OCI-LY3 (cell line): ENCODE measurements around the gene ZNF385A.

Source experiments
- H2AFZ ChIP-seq: fragments of 200-600, 300-600 bp; shearing (Covaris generic); 2 replicates; pipeline ENCODE4 v1.6.0; 2014; ENCODE audit warnings: antibody characterized with exemption, low read depth, low read length
- H3K27ac ChIP-seq: fragments of 200-600, 300-600 bp; sonication (generic); 2 replicates; pipeline ENCODE4 v1.5.1; 2014; ENCODE audit warnings: mild to moderate bottlenecking, low read length, moderate library complexity, mixed read lengths
- H3K27me3 ChIP-seq: fragments of 200-600, 300-600 bp; sonication (generic); 2 replicates; pipeline ENCODE4 v1.6.1; 2014; ENCODE audit warnings: low read depth, low read length, mixed read lengths
- H3K36me3 ChIP-seq: fragments of 200-600, 300-600 bp; sonication (generic); replicated peaks from 2 replicates; pipeline ENCODE3; 2014; ENCODE audit warnings: low read depth, low read length, mixed read lengths
- H3K4me1 ChIP-seq: fragments of 300-600, 200-600 bp; sonication (generic); 2 replicates; pipeline ENCODE4 v1.6.1; 2014; ENCODE audit warnings: low read length, mixed read lengths
- H3K4me2 ChIP-seq: fragments of 200-600, 300-600 bp; sonication (generic); 2 replicates; pipeline ENCODE4 v1.6.1; 2014; ENCODE audit warnings: low read length, mixed read lengths
- H3K4me3 ChIP-seq: fragments of 300-600, 200-600 bp; sonication (generic); 2 replicates; pipeline ENCODE4 v1.5.1; 2014; ENCODE audit warnings: antibody characterized with exemption, mild to moderate bottlenecking, low read length, moderate library complexity
- H3K79me2 ChIP-seq: fragments of 300-600, 200-600 bp; shearing (Covaris generic); 2 replicates; pipeline ENCODE4 v1.6.1; 2014; ENCODE audit warnings: mild to moderate bottlenecking, low read length, mixed read lengths
- H3K9ac ChIP-seq: fragments of 300-600, 200-600 bp; shearing (Covaris generic); 2 replicates; pipeline ENCODE4 v1.6.0; 2014; ENCODE audit warnings: mild to moderate bottlenecking, low read length, moderate library complexity
- H3K9me3 ChIP-seq: fragments of 200-600, 300-600 bp; shearing (Covaris generic); 2 replicates; pipeline ENCODE4 v1.6.1; 2014; ENCODE audit warnings: low read length, mixed read lengths; ENCODE audit not compliant: insufficient read depth
- H4K20me1 ChIP-seq: fragments of 200-600, 300-600 bp; sonication (generic); 2 replicates; pipeline ENCODE4 v1.6.1; 2016; ENCODE audit warnings: low read length, mixed read lengths; ENCODE audit not compliant: insufficient read depth
- EZH2phosphoT487 ChIP-seq: fragments of 200-600 bp; shearing (Covaris generic); IDR thresholded peaks from 2 replicates; pipeline ENCODE4 v1.6.1; 2018; ENCODE audit warnings: antibody characterized with exemption, mixed run types, low read depth
- TF ChIP-seq, protein P1 (sequence below): fragments of 200-600, 300-600 bp; sonication (generic); IDR thresholded peaks from 2 replicates; pipeline ENCODE4 v1.5.1; 2014; ENCODE audit warnings: antibody characterized with exemption, low read length, low read depth

ZNF385A gene

DNA sequence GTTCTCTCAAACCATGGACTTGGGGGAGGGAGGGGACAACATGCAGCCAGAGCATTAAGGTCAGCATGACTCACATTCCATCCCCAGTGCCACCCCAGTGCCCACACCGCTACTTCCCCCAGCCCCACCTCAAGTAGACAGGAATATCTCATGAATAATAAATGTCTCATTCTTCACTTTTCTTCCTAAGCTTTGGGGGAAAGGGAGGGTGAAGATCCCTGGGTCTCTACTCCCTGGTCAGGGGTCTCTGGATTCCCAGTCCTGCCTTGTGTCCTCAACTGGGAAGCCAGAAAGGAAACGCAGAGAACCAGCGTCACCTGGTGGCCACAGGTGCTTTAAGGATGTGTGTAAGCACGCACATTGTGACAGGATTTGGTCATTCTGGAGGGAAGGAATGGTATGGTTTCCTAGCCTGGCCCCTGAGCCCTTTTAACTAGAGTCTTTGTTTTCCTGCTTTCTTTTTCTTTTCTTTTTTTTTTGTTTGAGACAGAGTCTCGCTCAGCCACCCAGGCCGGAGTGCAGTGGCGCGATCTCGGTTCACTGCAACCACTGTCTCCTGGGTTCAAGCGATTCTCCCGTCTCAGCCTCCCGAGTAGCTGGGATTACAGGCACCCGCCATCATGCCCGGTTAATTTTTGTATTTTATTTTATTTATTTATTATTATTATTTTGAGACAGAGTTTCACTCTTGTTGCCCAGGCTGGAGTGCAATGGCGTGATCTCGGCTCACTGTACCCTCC, 23.6 kb downstream of the ZNF385A start:
- Histone ChIP-seq H3K9me3 (no peaks in the 10 kb centered on the region), H3K4me1 (peaks cover 42% of the 10 kb centered on the region), H3K36me3 (no peaks in the 10 kb centered on the region), H3K4me3 (no peak overlapping the region), H3K79me2 (no peaks in the 10 kb centered on the region), H2AFZ (no peak overlapping the region), H3K27ac (no peak overlapping the region), H3K27me3 (no peaks in the 10 kb centered on the region), H3K9ac (no peak overlapping the region), H3K4me2 (peak overlapping the region; percentile 43; the same call in 1 of the 2 replicates), H4K20me1 (no peaks in the 10 kb centered on the region)
- TF ChIP-seq, protein P1, sequence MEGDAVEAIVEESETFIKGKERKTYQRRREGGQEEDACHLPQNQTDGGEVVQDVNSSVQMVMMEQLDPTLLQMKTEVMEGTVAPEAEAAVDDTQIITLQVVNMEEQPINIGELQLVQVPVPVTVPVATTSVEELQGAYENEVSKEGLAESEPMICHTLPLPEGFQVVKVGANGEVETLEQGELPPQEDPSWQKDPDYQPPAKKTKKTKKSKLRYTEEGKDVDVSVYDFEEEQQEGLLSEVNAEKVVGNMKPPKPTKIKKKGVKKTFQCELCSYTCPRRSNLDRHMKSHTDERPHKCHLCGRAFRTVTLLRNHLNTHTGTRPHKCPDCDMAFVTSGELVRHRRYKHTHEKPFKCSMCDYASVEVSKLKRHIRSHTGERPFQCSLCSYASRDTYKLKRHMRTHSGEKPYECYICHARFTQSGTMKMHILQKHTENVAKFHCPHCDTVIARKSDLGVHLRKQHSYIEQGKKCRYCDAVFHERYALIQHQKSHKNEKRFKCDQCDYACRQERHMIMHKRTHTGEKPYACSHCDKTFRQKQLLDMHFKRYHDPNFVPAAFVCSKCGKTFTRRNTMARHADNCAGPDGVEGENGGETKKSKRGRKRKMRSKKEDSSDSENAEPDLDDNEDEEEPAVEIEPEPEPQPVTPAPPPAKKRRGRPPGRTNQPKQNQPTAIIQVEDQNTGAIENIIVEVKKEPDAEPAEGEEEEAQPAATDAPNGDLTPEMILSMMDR, result peak; percentile 95
- TF ChIP-seq EZH2phosphoT487, result no peak

DNA sequence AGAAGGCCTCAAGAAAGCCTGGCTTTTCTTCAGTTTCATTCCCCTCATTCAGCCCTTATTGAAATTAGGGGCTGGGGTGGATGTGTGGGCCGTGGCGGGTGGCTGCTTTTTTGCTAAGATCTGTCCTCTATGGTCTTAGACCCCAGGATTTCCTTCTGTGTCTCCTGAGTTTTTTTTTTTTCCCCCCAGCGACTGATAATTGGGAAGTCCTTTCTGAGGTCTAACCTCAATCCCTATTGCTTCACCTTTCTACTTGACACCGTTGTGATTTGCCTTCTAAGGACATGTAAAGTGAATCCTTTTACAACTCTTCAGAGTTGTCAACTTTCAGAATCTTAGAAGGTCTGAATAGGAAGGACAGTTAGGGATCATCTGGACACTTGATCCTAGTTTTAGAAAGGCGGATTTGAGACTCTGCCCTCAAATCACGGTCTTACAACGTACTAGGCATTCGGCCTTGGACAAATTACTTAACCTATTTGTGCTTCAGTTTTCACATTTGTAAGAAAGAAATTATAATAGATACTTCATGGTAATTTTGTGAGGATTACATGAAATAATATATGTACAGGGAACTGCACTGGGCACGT, 24.7 kb downstream of the ZNF385A start:
- Histone ChIP-seq H3K79me2 (no peaks in the 10 kb centered on the region), H3K9me3 (no peaks in the 10 kb centered on the region), H3K9ac (peak overlapping the region; percentile 72), H3K4me3 (peak overlapping the region; percentile 80), H3K4me1 (peaks cover 39% of the 10 kb centered on the region), H2AFZ (peak overlapping the region; percentile 71), H4K20me1 (no peaks in the 10 kb centered on the region), H3K36me3 (no peaks in the 10 kb centered on the region), H3K27me3 (no peaks in the 10 kb centered on the region), H3K4me2 (peak overlapping the region; percentile 92), H3K27ac (peak overlapping the region; percentile 63)
- TF ChIP-seq, protein P1, result no peak
- no peak for TF ChIP-seq EZH2phosphoT487

DNA sequence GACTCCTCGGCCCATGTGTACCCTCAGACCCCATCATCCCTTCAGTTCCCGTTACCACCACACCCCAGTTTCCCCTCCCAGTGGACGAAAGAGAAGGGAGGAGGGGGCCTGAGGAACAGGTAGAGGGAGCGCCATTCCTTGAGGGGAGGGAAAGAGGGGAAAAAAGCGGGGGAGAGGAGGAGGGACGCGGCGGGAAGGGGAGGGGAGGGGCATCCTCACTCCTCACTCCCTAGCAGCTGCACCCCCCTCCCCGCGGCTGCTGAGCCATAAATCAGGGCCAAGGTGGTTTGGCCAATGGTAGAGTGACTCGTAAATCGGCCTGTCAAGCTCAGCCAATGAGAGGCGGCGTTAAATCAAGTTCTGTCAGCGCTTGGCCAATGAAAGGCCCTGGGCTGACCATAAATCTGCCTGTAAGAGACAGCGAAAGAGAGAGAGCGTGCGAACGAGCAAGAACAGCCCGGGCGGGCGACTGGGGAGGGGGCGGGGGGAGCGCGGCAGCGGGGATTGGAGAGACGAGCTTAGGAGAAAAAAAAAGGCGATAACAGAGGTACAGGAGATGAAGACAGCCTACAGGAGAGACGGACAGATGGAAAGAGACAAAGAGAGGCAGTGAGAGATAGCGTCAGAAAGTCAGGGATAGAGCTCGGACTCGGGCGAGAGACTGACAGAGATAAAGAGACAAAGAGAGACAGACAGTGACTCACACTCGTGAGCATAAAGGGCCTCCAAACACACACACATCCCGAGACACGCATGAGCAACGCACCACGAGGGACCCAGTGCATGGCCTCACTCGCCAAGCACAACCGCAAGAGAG, 25.4 kb downstream of the ZNF385A start:
- TF ChIP-seq, protein P1, result no peak
- no peak for TF ChIP-seq EZH2phosphoT487
- Histone ChIP-seq H3K4me3 (peak overlapping the region; percentile 91), H3K36me3 (no peaks in the 10 kb centered on the region), H3K4me1 (peaks cover 32% of the 10 kb centered on the region), H3K27ac (peak overlapping the region; percentile 63), H3K4me2 (peak overlapping the region; percentile 93), H3K9ac (peak overlapping the region; percentile 95), H3K27me3 (no peaks in the 10 kb centered on the region), H3K9me3 (no peaks in the 10 kb centered on the region), H4K20me1 (no peaks in the 10 kb centered on the region), H3K79me2 (no peaks in the 10 kb centered on the region), H2AFZ (peak overlapping the region; percentile 81)
